ENCODE data around the gene OPTN.

Gene OPTN

GRCh38 chr10:13187135-13187534, 87.2 kb downstream of the OPTN start:
- no peak for DNase-seq
